Stomach (tissue), 4 donors: ENCODE measurements around the gene TRDN.

Experiments
- EP300 ChIP-seq: sonication (generic); formaldehyde crosslinking; IDR thresholded peaks from one replicate; pipeline ENCODE4 v1.6.1; 2017; ENCODE audit warnings: antibody characterized with exemption
- POLR2A ChIP-seq, 4 donors: fragments of 450-650 bp; IDR thresholded peaks; one replicate each; pipeline ENCODE4 v1.6.1; 2016; ENCODE audit warnings: antibody characterized with exemption in 4 of 4, control low read depth in 2 of 4, mild to moderate bottlenecking in 1 of 4, moderate library complexity in 1 of 4
- TF ChIP-seq, protein P1 (sequence below), 7 experiments: fragments of 450-650 bp in 4 of 7; fragments of 200-600 bp in 3 of 7; sonication (generic) in 3 of 7; IDR thresholded peaks; one replicate each; pipeline ENCODE4 v1.5.1; 2016 to 2019; ENCODE audit warnings: antibody characterized with exemption in 7 of 7, control low read depth in 2 of 7, mild to moderate bottlenecking in 1 of 7

DNA sequence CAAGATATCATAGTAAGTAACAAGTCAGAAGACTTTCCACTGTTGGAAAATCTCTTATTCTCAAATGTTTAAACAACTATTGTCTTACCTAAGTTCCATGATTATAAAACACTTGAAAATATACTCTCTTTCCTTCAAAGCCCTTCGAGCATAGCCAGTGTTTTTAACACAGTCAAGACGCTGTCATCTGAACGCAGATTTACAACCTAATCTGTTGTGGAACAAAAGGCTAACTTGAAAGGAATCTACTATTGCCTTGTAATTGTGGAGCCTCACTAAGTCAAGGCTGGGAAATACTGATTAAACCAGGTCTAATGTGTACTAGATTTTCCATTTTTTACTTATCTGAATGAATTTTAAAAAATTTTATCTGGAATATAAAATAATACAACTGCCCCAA lies 205.8 kb downstream of the TRDN start:
- TF ChIP-seq, protein P1, sequence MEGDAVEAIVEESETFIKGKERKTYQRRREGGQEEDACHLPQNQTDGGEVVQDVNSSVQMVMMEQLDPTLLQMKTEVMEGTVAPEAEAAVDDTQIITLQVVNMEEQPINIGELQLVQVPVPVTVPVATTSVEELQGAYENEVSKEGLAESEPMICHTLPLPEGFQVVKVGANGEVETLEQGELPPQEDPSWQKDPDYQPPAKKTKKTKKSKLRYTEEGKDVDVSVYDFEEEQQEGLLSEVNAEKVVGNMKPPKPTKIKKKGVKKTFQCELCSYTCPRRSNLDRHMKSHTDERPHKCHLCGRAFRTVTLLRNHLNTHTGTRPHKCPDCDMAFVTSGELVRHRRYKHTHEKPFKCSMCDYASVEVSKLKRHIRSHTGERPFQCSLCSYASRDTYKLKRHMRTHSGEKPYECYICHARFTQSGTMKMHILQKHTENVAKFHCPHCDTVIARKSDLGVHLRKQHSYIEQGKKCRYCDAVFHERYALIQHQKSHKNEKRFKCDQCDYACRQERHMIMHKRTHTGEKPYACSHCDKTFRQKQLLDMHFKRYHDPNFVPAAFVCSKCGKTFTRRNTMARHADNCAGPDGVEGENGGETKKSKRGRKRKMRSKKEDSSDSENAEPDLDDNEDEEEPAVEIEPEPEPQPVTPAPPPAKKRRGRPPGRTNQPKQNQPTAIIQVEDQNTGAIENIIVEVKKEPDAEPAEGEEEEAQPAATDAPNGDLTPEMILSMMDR (IDR thresholded peaks at IDR 0.05), result no peak
- TF ChIP-seq EP300 (no peak), POLR2A (IDR thresholded peaks at IDR 0.05) (no peak)
